ENCODE results near the gene VAV3.
A peak's percentile ranks its signal among the peaks of the same experiment; 100 is the strongest.

VAV3 gene

DNA sequence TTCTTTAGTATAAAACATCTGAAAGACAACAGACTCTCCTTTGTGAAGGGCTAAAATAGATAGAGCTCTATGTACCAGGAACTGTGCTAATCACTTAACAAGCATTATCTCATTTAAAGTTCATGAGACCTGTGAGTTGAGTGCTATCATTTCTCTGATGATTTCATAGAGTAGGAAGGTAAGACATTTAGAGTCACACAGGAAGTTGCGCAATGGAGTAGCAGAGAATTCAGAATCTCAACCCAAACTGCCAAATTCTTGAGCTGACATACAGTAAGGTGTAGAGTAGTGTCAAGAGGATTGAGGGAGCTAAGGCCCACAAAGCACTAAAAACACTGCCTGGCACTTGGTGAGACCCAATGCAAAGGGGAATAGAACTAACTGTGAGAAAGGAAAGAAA is 439.8 kb downstream of the VAV3 start:
- DNase-seq = peak; percentile 21

DNA sequence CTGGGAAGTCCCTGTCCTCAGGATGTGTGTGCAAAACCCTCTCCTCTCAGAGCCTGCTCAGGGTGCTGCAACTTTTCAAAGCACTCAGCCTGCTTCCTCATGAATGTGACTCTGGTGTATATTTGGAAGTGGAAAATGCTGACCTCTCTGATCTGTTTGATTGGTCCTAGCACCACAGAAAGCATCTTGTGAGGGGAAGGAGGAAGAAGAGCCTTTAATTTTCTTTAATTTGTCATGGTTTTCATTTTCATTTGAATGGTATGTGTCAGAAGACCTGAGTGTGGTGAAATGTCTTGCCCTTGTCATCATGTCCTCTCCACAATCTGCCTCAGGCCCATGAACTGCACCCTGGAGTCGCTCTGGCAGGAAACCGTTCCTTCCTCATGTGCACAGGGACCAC is 440.7 kb downstream of the VAV3 start:
- peak; percentile 14 for DNase-seq

DNA sequence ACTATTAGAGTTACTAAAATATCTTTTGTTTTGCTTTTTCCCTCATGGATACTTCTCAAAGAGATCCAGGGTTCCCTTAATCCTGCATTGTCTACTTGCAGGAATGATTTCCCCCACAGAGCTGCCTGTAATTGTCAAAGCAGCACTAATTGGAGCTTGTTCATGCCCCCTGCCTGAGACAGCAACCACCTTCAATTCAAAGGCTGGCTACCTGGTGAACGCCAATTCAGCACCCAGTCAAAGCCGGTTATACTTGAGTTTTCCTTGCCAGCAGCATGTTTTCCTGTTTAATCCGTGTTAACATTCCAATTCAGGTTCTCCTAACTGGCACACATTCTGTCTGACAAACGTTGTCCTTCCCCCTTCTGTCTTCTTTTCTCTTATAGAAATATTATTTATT is 441.2 kb downstream of the VAV3 start:
- no peak for DNase-seq

GRCh38 chr1:107523061-107523460 is 441.9 kb downstream of the VAV3 start:
- DNase-seq = no peak

Measured in MV-4-11 (cell line).